Activated naive CD4-positive, alpha-beta T cell treated with anti-CD3 and anti-CD28 coated beads, Interleukin-2, amount 50 U/mL, for 16 hours (primary cell): ENCODE measurements around the gene USP24.
"Not testable (repeated sequence)": the region's sequence is repeated elsewhere in the genome, so short reads cannot be mapped to it uniquely, and the experiment has no call there.

Experiments
- DNase-seq: peaks from one replicate; pipeline ENCODE4 v3.0.0-alpha.2; 2020

USP24 gene

GRCh38 chr1:55197099-55197498 lies 18.1 kb downstream of the USP24 start:
- no peak for DNase-seq

GRCh38 chr1:55196433-55197035 lies 18.6 kb downstream of the USP24 start:
- DNase-seq, result no peak

- DNase-seq, result no peak
Measured at GRCh38 chr1:55195521-55196233, 19.5 kb downstream of the USP24 start.

- DNase-seq, result no peak
Measured at GRCh38 chr1:55194851-55195250, 20.3 kb downstream of the USP24 start.

GRCh38 chr1:55192093-55192492 lies 23.1 kb downstream of the USP24 start:
- no peak for DNase-seq

- not testable (repeated sequence) for DNase-seq
Measured at GRCh38 chr1:55191219-55191952, 23.8 kb downstream of the USP24 start.

- no peak for DNase-seq
Measured at GRCh38 chr1:55190109-55190508, 25.1 kb downstream of the USP24 start.

GRCh38 chr1:55188909-55189308 lies 26.3 kb downstream of the USP24 start:
- no peak for DNase-seq

- no peak for DNase-seq
Measured at GRCh38 chr1:55185832-55186231, 29.3 kb downstream of the USP24 start.

GRCh38 chr1:55184859-55185258 lies 30.3 kb downstream of the USP24 start:
- no peak for DNase-seq

GRCh38 chr1:55181666-55182065 lies 33.5 kb downstream of the USP24 start:
- DNase-seq, result no peak

- no peak for DNase-seq
Measured at GRCh38 chr1:55180075-55180670, 35.0 kb downstream of the USP24 start.

- no peak for DNase-seq
Measured at GRCh38 chr1:55179177-55179835, 35.9 kb downstream of the USP24 start.

- no peak for DNase-seq
Measured at GRCh38 chr1:55172687-55173086, 42.5 kb downstream of the USP24 start.

- no peak for DNase-seq
Measured at GRCh38 chr1:55172272-55172671, 42.9 kb downstream of the USP24 start.

- DNase-seq, result no peak
Measured at GRCh38 chr1:55171694-55172093, 43.5 kb downstream of the USP24 start.

- DNase-seq, result no peak
Measured at GRCh38 chr1:55170426-55170825, 44.7 kb downstream of the USP24 start.

GRCh38 chr1:55169126-55169525 lies 46.0 kb downstream of the USP24 start:
- DNase-seq, result no peak

- DNase-seq, result no peak
Measured at GRCh38 chr1:55168353-55168752, 46.8 kb downstream of the USP24 start.

- no peak for DNase-seq
Measured at GRCh38 chr1:55167224-55167871, 47.8 kb downstream of the USP24 start.

- no peak for DNase-seq
Measured at GRCh38 chr1:55164906-55165305, 50.3 kb downstream of the USP24 start.

- no peak for DNase-seq
Measured at GRCh38 chr1:55159571-55159970, 55.6 kb downstream of the USP24 start.

GRCh38 chr1:55156608-55157007 lies 58.6 kb downstream of the USP24 start:
- no peak for DNase-seq
